Measurements from ENCODE around the gene HOXA10. TPM values are rescaled to one million over a fixed set of nuclear protein-coding genes. Genes with fewer than 3 reads are reported as not detected.

The HOXA10 gene
- total RNA-seq, 1 experiment from 2014 or later: not detected

DNA sequence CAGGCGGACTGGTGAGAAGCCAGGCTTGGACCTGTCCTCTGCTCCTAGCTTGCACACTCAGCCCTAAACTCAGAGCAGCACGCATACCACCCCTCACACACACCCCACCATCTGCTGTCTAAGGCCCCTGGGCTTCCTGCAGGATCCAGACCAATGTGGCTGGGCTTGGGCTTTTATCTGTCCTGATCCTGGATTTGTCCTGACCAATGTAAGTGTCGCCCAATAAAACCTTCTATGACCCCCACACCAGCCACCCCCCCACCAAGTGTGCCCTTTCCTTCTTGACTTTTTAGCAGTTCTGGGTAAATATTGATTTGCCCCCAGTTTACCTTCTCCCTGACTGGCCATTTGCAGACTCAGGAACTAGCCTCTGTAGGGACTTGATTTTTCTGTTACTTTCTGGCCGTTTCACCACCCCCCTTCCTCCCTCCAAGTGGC, 27.5 kb upstream of the HOXA10 start:
- Histone ChIP-seq H2AFZ (no peak overlapping the region), H3K4me2 (peak overlapping the region; percentile 92; the same call in 1 of the 2 replicates), H3K9me2 (ENCODE audit: insufficient read depth) (no peaks in the 10 kb centered on the region), H3K27ac (no peak overlapping the region), H3K79me2 (ENCODE audit: low read depth) (no peaks in the 10 kb centered on the region), H3K4me3 (no peak overlapping the region), H4K20me1 (ENCODE audit: insufficient read depth) (no peaks in the 10 kb centered on the region), H3K4me1 (replicated peaks; ENCODE audit: insufficient read depth) (no peaks in the 10 kb centered on the region), H3K9me3 (ENCODE audit: insufficient read depth, low read depth) (no peaks in the 10 kb centered on the region), H3K27me3 (ENCODE audit: insufficient read depth, low read depth) (peaks cover 19% of the 10 kb centered on the region; the same call in 1 of the 2 replicates), H3K36me3 (ENCODE audit: low read depth) (no peaks in the 10 kb centered on the region), H3F3A (ENCODE audit: insufficient read depth, low read depth) (peaks cover 17% of the 10 kb centered on the region; the same call in 1 of the 2 replicates)
- POLR2A ChIA-PET (ENCODE audit: unreplicated experiment): no interaction called here
- DNase-seq: no peak
- CTCF ChIA-PET: no interaction called here
- BruUV-seq (replicated peaks): no TSS peak
- intact Hi-C loops (cut with micrococcal nuclease; ENCODE audit: unreplicated experiment): loop anchor here (5.0 kb wide), 1 partner anchor 461 kb away; the partner anchor contains the start of gene HIBADH
- TF ChIP-seq EZH2 (IDR thresholded peaks at IDR 0.05; ENCODE audit: low read depth): no peak
- TF ChIP-seq, protein P1, sequence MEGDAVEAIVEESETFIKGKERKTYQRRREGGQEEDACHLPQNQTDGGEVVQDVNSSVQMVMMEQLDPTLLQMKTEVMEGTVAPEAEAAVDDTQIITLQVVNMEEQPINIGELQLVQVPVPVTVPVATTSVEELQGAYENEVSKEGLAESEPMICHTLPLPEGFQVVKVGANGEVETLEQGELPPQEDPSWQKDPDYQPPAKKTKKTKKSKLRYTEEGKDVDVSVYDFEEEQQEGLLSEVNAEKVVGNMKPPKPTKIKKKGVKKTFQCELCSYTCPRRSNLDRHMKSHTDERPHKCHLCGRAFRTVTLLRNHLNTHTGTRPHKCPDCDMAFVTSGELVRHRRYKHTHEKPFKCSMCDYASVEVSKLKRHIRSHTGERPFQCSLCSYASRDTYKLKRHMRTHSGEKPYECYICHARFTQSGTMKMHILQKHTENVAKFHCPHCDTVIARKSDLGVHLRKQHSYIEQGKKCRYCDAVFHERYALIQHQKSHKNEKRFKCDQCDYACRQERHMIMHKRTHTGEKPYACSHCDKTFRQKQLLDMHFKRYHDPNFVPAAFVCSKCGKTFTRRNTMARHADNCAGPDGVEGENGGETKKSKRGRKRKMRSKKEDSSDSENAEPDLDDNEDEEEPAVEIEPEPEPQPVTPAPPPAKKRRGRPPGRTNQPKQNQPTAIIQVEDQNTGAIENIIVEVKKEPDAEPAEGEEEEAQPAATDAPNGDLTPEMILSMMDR (conservative IDR thresholded peaks at IDR 0.05): no peak

DNA sequence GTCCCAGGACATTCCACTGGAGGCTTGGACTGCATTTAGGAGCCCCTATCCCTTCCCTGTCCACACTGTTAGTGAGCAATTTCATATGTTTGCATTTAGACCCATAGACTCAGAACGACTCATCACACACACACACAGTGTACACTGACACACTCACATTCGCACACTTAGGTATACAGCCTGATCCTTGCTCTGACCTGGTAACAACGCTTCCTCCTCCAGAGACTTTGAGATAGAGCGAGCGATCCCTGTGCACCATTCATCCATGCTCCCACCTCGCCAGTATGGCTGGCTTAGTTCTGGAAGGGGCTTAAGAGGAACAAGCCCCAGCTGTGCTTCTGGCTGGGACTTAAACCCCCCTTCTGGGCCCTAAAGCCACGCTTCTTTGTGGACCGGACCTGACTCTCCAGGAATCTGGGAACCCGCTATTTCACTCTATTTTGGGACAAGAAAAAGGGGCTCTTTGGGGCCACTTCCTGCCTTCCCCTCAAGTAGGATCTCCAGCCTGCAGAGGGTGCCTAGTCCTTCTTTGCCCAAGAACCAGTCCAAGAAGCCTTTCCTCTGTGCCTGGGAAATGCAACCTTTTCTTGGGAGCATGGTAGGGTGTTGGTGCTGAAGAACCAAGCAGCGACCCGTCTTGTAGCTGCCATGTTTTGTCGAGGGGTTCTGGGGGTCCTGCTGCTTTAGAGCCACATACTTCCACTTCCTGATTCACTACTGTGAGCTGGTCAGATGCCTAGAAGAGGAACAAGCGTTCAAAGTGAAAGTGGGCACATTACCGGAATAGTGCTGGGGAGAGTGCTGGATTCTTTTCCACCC, 26.9 kb upstream of the HOXA10 start:
- no TSS peak for BruUV-seq (replicated peaks)
- ChIA-PET CTCF (interaction anchor here (1.7 kb wide), 1 partner anchor 720 kb away, joined by 9 read pairs; no protein-coding TSS in a partner anchor), POLR2A (ENCODE audit: unreplicated experiment) (no interaction called here)
- intact Hi-C loops (cut with micrococcal nuclease; ENCODE audit: unreplicated experiment): loop anchor here (1.0 to 5.0 kb wide), 2 partner anchors 375 to 461 kb away; partner anchors contain the start of gene HIBADH
- Histone ChIP-seq H3K36me3 (ENCODE audit: low read depth) (no peaks in the 10 kb centered on the region), H3K9me2 (ENCODE audit: insufficient read depth) (no peaks in the 10 kb centered on the region), H3K4me3 (peak overlapping the region; percentile 66), H3K9me3 (ENCODE audit: insufficient read depth, low read depth) (no peaks in the 10 kb centered on the region), H3F3A (ENCODE audit: insufficient read depth, low read depth) (peaks cover 19% of the 10 kb centered on the region; the same call in 1 of the 2 replicates), H4K20me1 (ENCODE audit: insufficient read depth) (no peaks in the 10 kb centered on the region), H3K27me3 (ENCODE audit: insufficient read depth, low read depth) (peaks cover 19% of the 10 kb centered on the region; the same call in 1 of the 2 replicates), H3K4me2 (peak overlapping the region; percentile 92), H2AFZ (peak overlapping the region; percentile 80), H3K27ac (no peak overlapping the region), H3K79me2 (ENCODE audit: low read depth) (no peaks in the 10 kb centered on the region), H3K4me1 (replicated peaks; ENCODE audit: insufficient read depth) (no peaks in the 10 kb centered on the region)
- TF ChIP-seq, protein P1 (conservative IDR thresholded peaks at IDR 0.05): no peak
- TF ChIP-seq EZH2 (IDR thresholded peaks at IDR 0.05; ENCODE audit: low read depth): no peak
- no peak for DNase-seq

GRCh38 chr7:27199849-27200760, 26.0 kb upstream of the HOXA10 start, which contains the start of gene HOXA13:
HOXA13 (minus strand) TSS chr7:27200091; CDS start chr7:27200077, 14 bp downstream.
- TF ChIP-seq EZH2 (IDR thresholded peaks at IDR 0.05; ENCODE audit: low read depth): no peak
- TF ChIP-seq, protein P1 (conservative IDR thresholded peaks at IDR 0.05): no peak
- no peaks in the 10 kb centered on the region for H3K9me3 ChIP-seq (ENCODE audit: insufficient read depth, low read depth)
- intact Hi-C loops (cut with micrococcal nuclease; ENCODE audit: unreplicated experiment): loop anchor here (1.0 to 10.0 kb wide), 5 partner anchors 376 to 1655 kb away; partner anchors contain the start of genes HIBADH and TAX1BP1
- H3K4me3 ChIP-seq: peak within 1 kb of the TSS; percentile 66
- no TSS peak for BruUV-seq (replicated peaks)
- H3F3A ChIP-seq (ENCODE audit: insufficient read depth, low read depth): peaks cover 19% of the 10 kb centered on the region; the same call in 1 of the 2 replicates
- DNase-seq: peak; percentile 55 to 83
- no peaks in the 10 kb centered on the region for H3K4me1 ChIP-seq (replicated peaks; ENCODE audit: insufficient read depth)
- H3K79me2 ChIP-seq (ENCODE audit: low read depth): no peaks in the 10 kb centered on the region
- H3K36me3 ChIP-seq (ENCODE audit: low read depth): no peaks in the 10 kb centered on the region
- peak within 1 kb of the TSS; percentile 92 for H3K4me2 ChIP-seq
- CTCF ChIA-PET: interaction anchor here (0.6 to 1.7 kb wide), 6 partner anchors 376 to 894 kb away, joined by 3 to 9 read pairs (median 4); no protein-coding TSS in a partner anchor
- no peaks in the 10 kb centered on the region for H3K9me2 ChIP-seq (ENCODE audit: insufficient read depth)
- peaks cover 19% of the 10 kb centered on the region; the same call in 1 of the 2 replicates for H3K27me3 ChIP-seq (ENCODE audit: insufficient read depth, low read depth)
- no peak within 1 kb of the TSS for H3K27ac ChIP-seq
- H4K20me1 ChIP-seq (ENCODE audit: insufficient read depth): no peaks in the 10 kb centered on the region
- POLR2A ChIA-PET (ENCODE audit: unreplicated experiment): no interaction called here
- H2AFZ ChIP-seq: peak within 1 kb of the TSS; percentile 80
